GM20431 (cell line): Measurements from ENCODE around the gene DCP2.

ENCODE experiments used
- in situ Hi-C: fragments of 300-500 bp; cut with MseI, MboI; formaldehyde crosslinking; loops from one replicate; pipeline ENCODE4 v1.15.0; 2020; ENCODE audit warnings: low sequenced_read_pairs; ENCODE audit not compliant: unreplicated experiment

DCP2 gene

DNA sequence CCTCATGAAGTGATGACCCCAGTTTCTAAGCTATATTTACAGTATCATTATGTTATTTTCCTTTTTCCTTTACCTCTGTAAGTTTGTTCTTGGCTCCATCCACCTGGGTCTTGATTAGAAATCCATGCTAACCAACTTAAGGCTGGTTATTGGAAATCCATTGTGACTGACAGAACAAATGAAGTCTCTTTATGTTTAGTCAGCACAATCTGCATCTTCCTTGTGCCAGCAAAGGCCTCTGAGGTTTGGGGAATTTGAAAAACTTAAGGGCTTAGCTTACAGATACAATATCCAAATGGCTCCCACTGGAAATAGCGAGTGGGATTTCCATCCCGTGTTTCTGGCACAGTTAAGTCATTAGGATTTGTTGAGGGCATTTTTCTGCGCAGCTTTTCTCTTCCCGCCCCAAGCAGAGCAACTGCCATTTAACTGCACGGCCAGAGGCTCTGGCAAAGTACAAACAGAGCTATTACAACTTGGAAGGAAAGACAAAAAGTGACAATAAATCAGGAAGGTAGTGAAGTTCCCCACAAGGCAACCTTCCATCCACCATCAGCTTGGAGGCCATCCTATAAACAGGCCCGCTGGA lies 64.2 kb downstream of the DCP2 start:
- in situ Hi-C loops = no loop called here

DNA sequence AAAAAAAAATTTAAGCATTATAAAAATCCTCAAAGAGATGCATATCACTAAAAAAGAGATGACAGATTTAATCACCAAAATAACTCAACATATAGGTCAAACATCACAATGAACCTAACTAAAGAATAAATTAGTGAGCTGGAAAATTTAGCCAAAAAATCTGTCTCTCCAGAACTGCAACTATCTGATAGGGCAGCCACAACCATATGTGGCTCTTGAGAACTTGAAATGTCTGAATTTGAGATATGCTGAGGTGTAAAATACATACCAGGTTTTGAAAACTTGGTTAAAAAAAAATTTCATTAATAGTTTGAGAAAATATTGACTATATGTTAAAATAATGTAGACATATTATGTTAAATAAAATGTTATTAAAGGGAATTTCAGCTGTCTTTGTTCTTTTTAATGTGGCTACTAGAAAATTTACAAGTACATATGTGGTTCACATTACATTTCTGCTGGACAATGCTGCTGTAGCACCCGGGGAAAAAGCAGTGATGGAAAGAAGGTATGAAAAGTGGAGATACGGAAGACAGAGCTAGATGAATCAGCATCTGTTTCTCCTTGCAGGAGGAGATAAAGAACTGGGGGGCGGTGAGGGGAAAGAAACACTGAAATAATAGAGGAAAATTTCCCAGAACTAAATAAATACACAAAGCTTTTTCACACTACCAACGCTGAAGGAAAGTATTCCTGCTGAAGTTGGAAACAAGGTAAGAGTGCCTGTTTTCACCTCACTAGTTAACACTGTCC lies 66.1 kb downstream of the DCP2 start:
- in situ Hi-C loops = no loop called here

DNA sequence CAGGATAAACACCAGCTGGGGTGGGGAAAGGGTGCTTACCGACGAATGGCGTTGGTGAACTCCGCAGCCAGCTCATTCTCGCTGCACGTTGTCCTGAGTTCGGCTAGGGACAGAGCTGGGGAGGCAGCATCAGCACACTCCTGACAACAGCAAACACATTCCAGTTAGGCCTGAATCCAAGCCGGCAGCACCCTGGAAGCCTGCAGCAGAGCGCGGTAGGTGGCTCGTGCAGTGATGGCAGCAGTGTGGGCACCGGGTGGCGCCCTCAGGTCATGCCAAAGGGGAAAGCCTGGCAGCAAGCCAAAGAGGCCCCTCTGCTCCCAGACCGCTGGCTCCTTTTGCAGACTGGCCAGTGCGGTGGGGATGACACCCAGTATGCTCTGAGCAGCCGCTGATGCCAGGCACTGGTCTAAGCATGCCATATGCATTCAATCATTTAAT lies 66.9 kb downstream of the DCP2 start:
- in situ Hi-C loops = no loop called here

DNA sequence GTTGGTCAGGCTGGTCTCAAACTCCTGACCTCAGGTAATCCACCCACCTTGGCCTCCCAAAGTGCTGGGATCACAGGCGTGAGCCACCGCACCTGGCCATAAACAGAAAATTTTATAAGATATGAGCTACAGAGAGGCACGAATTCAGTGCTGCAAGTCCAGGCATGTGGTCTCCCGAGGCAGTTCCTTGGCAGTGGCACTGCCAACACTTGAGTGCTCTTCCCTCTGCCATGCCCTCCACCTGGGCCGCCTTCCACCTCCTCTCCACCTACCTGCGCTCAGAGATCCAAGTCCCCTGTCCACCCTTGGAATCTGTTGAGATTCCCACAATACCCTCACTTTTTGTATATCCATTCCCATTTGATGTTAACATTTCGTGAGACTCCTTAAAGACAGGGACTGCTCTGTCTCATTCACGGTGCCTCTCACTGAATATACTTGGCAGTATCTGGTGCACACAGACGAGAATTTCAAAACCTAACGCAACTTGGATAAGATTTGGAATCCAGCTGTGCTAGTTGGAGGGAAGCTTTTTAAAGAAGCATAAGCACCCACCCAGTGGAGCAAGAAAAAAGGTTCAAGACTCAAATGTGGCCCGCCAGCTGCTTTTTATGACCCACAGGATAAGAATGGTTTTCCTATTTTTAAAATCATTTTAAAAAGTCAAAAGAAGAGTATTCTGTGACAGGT lies 68.3 kb downstream of the DCP2 start:
- in situ Hi-C loops = no loop called here

DNA sequence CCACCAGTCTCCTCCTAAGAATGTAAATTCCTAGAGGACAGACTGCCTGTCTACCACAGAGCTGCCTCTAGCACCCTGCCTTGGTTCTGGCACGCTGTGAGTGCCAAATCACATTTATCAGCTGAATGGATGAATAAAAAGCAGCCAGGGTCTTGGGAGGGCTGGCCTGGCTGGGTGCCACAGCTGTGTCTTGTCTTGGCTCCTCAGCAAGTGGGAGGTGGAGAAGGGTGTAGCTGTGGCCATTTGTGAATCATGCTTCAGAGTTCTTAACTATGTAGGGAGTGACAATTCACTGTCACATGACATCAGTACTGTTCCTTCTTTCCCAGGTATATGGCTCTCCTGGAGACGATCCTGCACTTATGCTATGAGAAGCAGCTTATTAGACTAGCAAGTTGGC lies 70.6 kb downstream of the DCP2 start:
- in situ Hi-C loops = no loop called here

DNA sequence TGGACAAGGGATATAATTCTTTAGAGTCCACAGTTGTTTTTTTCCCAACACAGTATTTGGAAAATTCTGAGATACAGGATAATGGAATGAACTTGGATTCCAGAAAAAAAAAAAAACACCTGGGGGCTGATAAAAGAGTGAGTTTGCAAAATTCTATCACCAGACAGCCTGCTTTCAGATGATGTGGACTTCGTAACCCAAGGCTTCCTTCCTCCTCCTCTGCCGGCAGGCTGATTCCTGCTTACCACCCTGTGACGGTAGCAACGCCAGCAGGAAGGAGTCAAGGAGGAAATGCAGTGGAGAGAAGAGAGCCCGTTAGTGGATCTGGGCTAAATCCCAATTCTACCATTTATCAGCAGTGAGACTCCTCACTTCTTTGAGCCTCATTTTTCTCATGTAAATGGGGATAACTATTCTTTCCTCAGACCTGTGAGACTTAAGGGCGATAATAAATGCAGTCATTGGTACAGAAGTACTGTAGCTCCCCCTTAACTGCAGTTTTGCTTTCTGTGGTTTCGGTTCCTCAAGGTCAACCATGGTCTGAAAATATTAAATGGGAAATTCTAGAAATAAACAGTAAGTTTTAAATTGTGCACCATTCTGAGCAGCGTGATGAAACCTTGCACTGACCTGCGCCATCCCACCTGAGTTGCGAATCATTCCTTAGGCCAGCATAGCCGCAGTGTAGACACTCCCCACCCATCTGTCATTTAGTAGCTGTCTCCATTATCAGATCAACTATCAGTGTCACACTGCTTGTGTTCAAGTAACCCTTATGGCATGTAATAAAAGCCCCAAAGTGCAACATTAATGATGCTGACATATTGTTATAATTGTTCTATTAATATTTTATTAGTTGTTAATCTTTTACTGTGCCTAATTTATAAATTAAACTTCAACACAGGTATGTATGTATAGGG lies 71.4 kb downstream of the DCP2 start:
- in situ Hi-C loops = no loop called here

DNA sequence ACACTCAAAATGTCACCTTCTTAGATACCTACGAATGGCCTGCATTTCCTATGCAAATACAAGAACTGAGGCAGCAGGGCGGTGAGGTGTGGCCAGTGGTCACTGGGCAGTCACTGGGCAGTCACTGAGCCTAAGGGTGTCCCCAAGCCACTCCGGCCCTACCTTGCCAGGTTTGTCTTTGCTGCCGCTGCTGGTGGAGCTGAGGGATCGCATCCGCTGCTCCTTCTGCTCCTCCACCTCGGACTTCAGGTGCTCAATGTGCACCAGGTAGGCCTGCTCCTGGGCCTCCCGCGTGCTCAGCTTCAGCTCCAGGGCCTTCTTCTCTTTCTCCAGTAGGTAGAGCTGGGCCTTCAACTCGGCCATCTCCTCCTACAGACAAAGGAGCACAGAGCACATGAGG lies 72.3 kb downstream of the DCP2 start:
- in situ Hi-C loops = no loop called here

DNA sequence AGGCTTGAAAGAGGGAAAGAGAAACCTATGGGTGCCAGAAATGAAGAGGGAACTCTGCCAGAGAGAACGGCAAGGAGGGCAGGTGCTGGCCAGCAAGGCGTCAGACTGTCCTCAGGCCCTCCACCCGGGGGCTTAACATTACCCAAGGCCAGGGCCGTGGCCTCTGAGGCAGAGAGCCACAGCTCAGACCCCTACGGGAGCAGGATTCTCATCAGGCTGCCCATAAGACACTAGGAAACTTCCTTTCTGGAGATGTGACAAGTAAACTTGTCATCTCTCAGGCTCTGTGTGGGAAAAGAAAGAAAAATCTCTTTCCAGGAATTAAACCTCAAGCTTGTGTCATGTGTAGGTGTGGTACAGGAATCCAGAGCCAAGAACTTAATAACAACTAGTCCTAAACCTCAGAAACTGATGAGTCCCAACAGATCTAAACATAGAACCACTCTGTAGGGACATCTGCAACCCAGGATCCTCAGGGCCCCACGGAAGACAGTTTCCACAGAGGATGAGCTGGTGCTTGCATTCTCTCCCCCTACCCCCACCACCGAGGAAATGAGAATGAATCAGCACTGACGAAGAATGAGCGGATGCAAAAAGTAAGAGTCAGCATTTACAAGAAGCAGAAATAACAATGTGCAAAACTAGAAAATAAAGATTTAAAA lies 74.3 kb downstream of the DCP2 start:
- in situ Hi-C loops = no loop called here

DNA sequence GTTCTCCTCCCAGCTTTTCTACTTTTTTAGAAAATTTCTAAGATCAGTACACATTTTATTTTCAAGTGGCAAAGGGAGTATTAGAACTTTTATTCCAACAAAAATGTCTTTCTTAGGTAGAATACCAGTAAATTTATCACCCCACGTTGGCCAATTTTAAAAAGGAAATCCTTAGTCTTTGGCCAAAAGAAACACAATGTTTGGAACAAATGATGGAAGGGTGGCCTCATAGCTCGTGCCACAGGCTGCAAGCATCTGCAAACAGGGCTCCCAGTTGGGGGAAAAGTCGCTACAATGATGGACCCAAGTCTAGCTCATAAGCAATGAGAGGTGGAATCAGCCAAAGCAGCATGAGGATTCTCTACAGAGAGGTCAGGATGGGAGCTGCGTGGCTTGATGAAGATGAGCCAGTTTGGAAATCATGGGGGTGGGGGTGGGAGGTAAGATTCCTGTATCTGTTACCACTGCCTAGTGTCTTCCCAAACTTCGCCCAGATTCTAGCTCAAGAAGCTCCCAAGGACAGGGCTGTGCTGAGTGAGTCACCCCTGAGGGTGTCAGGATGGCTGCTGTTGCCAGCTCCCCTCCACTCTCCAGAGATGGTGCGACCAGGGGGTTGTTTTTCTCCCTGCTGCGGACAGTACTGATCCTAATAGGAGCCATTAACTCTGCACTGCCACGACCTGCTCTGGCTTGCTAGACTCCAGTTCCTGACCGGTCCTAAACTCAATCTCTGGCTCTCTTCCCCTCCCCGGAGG lies 75.6 kb downstream of the DCP2 start:
- in situ Hi-C loops = no loop called here

DNA sequence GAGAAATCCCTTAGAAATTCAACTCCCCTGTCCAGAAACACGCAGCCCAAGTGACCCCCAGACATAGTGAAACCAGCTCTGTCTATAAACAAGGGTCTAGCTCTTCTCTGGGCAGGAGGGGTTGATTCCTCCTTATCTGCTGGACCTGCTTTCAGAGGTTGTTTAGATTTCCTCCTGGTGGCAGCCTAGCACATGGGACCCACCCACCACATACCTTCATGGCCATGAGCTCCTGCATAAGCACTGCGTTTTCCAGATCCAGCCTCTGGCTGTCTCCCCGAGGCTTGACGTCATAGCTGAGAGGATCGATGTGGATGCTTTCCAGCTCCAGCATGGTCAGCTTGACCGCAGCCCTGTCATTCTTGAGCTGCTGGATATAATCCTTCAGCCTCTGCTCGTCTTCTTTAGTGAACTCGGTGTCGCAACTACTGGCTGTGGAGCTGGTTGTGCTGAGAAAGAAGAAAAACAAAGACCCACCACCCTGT lies 77.0 kb downstream of the DCP2 start:
- in situ Hi-C loops = no loop called here

DNA sequence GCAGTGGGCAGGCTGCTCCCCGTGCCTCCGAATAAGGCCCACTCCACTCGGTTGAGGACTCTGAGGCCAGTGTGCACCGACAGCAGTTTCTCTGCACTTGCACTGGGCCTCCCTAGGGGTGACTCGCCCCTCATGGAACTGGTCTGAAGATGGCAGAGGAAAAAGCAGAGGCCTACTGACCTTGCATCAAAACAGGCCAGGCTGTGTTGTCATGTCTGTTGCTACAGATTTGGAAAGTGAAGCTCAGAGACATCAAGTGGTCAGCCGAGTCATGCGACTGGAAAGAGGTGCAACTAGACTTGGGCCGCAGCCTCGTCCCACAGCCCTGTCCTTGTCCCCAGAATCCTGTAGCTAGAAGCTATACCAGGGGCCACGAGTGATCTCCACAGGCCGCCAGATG lies 78.3 kb downstream of the DCP2 start:
- in situ Hi-C loops = no loop called here

DNA sequence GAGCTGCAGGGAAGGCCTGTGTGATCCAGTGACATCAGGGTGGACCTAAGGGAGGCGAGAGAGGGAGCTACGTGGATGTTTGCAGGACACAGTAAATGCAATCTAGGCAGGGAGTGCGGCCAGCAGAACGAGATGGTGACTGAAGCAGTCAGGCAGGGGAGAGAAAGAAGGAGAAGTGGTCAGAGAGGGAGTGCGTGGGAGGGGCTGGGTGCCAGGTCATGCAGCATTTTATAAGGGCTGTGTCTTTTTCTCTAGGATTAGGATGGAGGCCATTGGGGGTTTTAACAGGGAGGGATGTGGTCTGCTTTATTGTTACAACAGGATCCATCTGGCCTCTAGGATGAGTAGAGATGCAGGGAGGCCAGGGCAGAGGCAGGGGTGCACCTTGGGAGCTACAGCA lies 80.4 kb downstream of the DCP2 start:
- in situ Hi-C loops = no loop called here

DNA sequence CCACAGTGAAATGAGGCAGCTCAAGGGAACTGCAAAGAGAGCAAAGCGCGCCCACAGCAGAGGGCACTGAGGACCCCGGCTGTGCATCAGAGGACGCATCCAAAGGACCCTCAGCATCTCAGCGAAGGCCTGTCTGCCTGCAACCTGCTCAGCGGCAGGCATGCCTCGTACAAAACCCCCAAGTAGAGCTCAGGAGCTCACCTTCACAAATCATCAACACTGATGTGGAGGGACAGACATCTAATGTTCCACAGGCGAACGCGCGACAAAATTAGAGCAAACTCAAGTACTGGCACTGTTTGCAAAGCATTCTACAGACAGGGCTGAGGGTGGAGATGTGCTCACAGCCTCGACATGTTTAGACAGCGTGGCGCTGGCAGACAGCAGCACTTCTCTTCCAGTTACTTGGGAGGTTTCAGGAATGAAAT lies 81.0 kb downstream of the DCP2 start:
- in situ Hi-C loops = no loop called here

DNA sequence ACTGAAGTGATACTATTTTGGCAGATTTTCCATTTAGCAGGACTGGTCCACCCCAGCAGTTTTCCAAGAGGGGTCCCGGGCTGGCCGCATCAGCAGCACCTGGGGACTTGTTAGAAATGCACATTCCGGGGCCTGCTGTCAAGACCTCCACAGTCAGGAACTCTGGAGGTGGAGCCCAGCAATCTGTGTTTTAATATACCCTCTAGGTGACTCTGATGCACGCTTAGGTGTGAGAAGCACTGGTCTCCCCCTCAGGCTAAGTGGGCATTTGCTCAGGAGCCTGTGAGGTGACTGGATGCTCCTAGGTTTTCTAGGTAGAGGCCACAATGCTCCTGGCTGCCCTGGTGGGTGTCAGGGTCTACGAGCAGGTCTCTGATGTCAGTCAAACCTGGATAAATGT lies 81.7 kb downstream of the DCP2 start:
- in situ Hi-C loops = no loop called here

DNA sequence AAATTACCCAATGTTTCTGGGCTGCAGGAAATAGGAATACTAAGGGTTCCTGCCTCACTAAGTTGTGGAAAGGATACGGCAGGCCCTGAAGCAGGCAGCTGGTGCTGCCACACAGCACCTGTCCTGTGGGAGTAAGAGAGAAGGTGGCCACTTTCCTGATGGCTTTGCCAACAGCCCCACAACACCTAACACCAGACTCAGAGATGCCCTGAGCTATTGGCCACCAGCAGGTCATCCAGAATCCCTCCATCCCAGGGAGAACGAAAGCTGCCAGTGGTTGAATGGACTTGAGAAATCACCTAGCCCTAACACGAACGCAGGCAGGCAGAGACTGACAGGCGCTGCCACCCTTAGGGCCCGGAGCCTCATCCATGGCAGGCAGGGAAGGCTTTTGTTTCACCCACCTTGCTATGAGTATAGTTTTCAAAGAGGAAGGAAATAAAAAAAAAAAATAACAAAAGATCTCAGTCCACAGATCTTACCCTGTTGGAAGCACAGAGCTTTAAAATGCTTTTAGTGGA lies 82.2 kb downstream of the DCP2 start:
- in situ Hi-C loops = no loop called here

DNA sequence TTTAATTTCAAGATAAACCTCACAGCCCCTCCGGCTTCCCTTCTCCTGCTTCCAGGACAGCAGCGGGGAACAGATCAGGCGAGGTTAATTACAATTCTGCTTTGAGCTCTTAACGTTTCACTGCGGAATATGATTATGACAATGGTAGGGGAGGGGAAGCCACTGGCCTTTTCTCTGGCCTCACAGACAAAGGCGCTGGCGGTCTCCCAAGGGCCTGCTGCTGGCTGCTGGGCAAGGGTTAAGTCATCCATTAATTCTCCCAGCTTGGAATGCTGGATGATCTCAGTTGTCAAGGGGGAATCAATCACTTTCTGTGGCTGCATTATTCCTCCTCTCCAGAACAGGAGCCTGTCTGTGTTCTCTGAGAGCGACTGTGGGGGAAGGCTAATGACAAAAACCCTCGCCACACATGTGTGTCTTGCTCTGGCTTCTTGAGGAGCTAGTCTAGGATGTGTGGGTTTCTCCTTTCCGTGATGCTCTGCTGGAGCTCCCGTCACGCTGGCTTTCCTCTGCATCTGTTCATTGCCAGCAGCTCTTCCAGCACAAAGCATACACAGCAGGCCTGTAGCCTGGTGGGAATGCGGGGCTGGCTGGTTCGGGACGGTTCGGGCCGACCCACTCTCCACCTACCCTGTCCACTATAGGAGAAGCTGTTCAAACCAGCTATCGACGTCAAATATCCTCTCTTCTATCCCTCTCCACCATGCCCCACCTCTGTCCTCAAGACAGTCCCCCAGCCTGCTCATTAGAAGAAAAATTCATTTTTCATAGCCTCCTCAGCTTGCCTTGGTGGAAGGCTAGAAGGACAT lies 82.8 kb downstream of the DCP2 start:
- in situ Hi-C loops = no loop called here

DNA sequence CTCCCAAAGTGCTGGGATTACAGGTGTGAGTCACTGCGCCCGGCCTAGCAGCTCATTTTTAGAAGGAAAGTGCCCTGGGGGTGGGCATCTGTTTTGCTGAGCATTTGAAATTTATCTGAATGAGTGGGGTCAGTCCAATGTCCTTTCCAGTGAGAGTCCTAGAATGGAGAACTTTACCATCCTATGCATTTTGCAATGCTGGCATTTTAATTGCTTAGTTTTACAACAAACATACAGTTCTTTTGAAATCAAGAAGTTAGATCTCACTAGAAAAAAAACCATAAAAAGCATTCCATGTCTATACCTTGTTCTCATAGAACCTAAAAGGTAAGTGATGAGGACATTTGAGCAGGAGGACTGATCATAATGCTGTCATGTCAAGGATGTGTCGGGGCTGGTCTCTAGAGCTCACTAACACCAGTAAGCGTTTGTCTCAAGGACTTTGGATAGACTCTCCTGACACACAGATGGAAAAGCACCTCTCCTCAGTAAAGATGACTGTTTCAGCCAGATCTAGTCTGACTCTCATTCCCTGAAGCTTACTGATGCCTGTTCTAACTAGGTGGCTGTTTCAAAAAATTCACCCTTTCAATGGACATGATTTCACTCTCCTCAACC lies 83.9 kb downstream of the DCP2 start:
- in situ Hi-C loops = no loop called here
